Measurements from ENCODE around the gene DCC.

DNA sequence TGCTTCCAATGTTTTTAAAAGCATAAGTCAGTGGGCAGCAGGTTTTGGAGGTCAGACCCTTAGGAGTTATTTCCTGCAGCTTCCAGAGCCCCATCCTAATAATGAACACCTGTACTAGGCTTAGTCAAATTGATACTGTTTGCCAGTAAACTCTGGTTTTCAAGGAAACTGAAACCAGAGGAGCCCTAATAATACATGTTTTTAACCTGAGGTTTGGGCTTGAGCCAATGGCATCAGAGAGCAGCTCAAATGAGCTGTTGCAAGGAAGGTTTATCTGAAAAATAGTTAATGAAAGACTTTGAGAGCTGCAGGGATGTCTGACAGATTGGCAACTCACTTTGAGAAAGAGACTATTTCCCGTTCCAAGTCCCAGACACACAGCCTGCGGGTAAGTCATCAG lies 54.6 kb downstream of the DCC start:
- TF ChIP-seq, protein P1, sequence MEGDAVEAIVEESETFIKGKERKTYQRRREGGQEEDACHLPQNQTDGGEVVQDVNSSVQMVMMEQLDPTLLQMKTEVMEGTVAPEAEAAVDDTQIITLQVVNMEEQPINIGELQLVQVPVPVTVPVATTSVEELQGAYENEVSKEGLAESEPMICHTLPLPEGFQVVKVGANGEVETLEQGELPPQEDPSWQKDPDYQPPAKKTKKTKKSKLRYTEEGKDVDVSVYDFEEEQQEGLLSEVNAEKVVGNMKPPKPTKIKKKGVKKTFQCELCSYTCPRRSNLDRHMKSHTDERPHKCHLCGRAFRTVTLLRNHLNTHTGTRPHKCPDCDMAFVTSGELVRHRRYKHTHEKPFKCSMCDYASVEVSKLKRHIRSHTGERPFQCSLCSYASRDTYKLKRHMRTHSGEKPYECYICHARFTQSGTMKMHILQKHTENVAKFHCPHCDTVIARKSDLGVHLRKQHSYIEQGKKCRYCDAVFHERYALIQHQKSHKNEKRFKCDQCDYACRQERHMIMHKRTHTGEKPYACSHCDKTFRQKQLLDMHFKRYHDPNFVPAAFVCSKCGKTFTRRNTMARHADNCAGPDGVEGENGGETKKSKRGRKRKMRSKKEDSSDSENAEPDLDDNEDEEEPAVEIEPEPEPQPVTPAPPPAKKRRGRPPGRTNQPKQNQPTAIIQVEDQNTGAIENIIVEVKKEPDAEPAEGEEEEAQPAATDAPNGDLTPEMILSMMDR (IDR thresholded peaks at IDR 0.05 in 8 of 11, conservative IDR thresholded peaks at IDR 0.05 in 3 of 11) = no peak
- TF ChIP-seq POLR2AphosphoS5 (IDR thresholded peaks at IDR 0.05) (no peak), POLR2A (IDR thresholded peaks at IDR 0.05) (no peak)

All from spleen (tissue), 7 donors.